Hepatocyte (in vitro differentiated cells): ENCODE measurements around the gene HEPHL1.

ENCODE experiments used
- CTCF ChIP-seq: fragments of 200-600 bp; sonication (generic); IDR thresholded peaks from 2 replicates; pipeline ENCODE4 v1.5.1; 2016; ENCODE audit warnings: antibody characterized with exemption, mild to moderate bottlenecking; ENCODE audit not compliant: poor library complexity
- EZH2phosphoT487 ChIP-seq: fragments of 200-600 bp; sonication (generic); IDR thresholded peaks from one replicate; pipeline ENCODE4 v1.6.1; 2018; ENCODE audit warnings: antibody characterized with exemption, mild to moderate bottlenecking, low read depth, moderate library complexity; ENCODE audit not compliant: unreplicated experiment, severe bottlenecking

DNA sequence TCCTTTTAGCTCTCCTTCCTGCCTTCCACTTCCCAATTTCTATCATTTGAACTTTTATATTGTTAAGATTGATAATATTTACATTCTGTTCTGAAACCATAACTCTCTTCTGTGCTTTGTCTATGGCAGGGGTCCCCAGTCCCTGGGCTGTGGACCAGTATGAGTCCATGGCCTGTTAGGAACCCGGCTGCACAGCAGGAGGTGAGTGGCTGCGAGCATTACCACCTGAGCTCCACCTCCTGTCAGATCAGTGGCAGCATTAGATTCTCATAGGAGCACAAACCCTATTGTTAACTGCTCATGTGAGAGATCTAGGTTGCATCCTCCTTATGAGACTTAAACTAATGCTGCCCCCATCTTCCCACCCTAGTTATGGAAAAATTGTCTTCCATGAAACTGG lies 48.4 kb upstream of the HEPHL1 start:
- TF ChIP-seq CTCF = no peak
- TF ChIP-seq EZH2phosphoT487 = no peak
